Upper lobe of left lung (tissue), 4 donors: ENCODE data around the gene SLIRP.

ENCODE experiments used
- CTCF ChIP-seq, 6 experiments: fragments of 450-650 bp in 4 of 6; fragments of 200-600 bp in 2 of 6; sonication (generic) in 2 of 6; IDR thresholded peaks; one replicate each; pipeline ENCODE4 v1.5.1; 2016 to 2019; ENCODE audit warnings: antibody characterized with exemption in 6 of 6
- EP300 ChIP-seq, 4 donors: sonication (generic); formaldehyde crosslinking; IDR thresholded peaks; one replicate each; pipeline ENCODE4 v1.5.1; 2017; ENCODE audit warnings: antibody characterized with exemption in 4 of 4, control low read depth in 2 of 4
- POLR2A ChIP-seq, 4 donors: fragments of 450-650 bp; IDR thresholded peaks; one replicate each; pipeline ENCODE4 v1.5.1; 2016 to 2017; ENCODE audit warnings: antibody characterized with exemption in 4 of 4, mild to moderate bottlenecking in 2 of 4
- POLR2AphosphoS5 ChIP-seq, 2 donors: sonication (generic); formaldehyde crosslinking; IDR thresholded peaks; one replicate each; pipeline ENCODE4 v1.5.1; 2017; ENCODE audit warnings: antibody characterized with exemption in 2 of 2

GRCh38 chr14:77746064-77746702 is 38.3 kb downstream of the SLIRP start:
- no peak for TF ChIP-seq CTCF (IDR thresholded peaks at IDR 0.05)
- no peak for TF ChIP-seq POLR2AphosphoS5 (IDR thresholded peaks at IDR 0.05)
- TF ChIP-seq POLR2A (IDR thresholded peaks at IDR 0.05): no peak
- no peak for TF ChIP-seq EP300 (IDR thresholded peaks at IDR 0.05)
